Measurements from ENCODE around the gene MYO3B. TPM values are rescaled to one million over a fixed set of nuclear protein-coding genes. Genes with fewer than 3 reads are reported as not detected.
"Not testable (repeated sequence)": the region's sequence is repeated elsewhere in the genome, so short reads cannot be mapped to it uniquely, and the experiment has no call there.

Gene MYO3B
- total and polyA plus RNA-seq, 8 donors, result 0.38 to 1.3 (median 0.52) TPM

GRCh38 chr2:170208967-170209366, 31.0 kb downstream of the MYO3B start:
- TF ChIP-seq, protein P1, sequence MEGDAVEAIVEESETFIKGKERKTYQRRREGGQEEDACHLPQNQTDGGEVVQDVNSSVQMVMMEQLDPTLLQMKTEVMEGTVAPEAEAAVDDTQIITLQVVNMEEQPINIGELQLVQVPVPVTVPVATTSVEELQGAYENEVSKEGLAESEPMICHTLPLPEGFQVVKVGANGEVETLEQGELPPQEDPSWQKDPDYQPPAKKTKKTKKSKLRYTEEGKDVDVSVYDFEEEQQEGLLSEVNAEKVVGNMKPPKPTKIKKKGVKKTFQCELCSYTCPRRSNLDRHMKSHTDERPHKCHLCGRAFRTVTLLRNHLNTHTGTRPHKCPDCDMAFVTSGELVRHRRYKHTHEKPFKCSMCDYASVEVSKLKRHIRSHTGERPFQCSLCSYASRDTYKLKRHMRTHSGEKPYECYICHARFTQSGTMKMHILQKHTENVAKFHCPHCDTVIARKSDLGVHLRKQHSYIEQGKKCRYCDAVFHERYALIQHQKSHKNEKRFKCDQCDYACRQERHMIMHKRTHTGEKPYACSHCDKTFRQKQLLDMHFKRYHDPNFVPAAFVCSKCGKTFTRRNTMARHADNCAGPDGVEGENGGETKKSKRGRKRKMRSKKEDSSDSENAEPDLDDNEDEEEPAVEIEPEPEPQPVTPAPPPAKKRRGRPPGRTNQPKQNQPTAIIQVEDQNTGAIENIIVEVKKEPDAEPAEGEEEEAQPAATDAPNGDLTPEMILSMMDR (IDR thresholded peaks at IDR 0.05), result no peak
- no peak for ATAC-seq
- H3K27ac ChIP-seq, result no peak overlapping the region
- no peaks in the 10 kb centered on the region for H3K36me3 ChIP-seq
- no peaks in the 10 kb centered on the region for H3K4me1 ChIP-seq
- WGBS, 2 donors, result 68 to 78% methylated on average over 2 of the region's 2 CpGs
- H3K27me3 ChIP-seq, result no peaks in the 10 kb centered on the region
- no peaks in the 10 kb centered on the region for H3K9me3 ChIP-seq
- no peak overlapping the region for H3K4me3 ChIP-seq
- intact Hi-C loops (cut with DNase I), result no loop called here
- FAIRE-seq, result no peak
- no peak for DNase-seq

- no peaks in the 10 kb centered on the region for H3K4me1 ChIP-seq
- FAIRE-seq (no peak), ATAC-seq (no peak), DNase-seq (no peak)
- H3K9me3 ChIP-seq, result no peaks in the 10 kb centered on the region
- no peak overlapping the region for H3K4me3 ChIP-seq
- TF ChIP-seq, protein P1 (IDR thresholded peaks at IDR 0.05), result no peak
- H3K36me3 ChIP-seq, result no peaks in the 10 kb centered on the region
- no peaks in the 10 kb centered on the region for H3K27me3 ChIP-seq
- WGBS, 2 donors, result 55 to 56% methylated on average over 14 of the region's 14 CpGs
- intact Hi-C loops (cut with DNase I), result no loop called here
- no peak overlapping the region for H3K27ac ChIP-seq
Measured at GRCh38 chr2:170212625-170213280, 34.8 kb downstream of the MYO3B start.

GRCh38 chr2:170213281-170213625, 35.3 kb downstream of the MYO3B start:
- DNase-seq; H3K27me3 ChIP-seq; H3K4me1 ChIP-seq; intact Hi-C loops (cut with DNase I); H3K36me3 ChIP-seq; FAIRE-seq; H3K9me3 ChIP-seq; H3K4me3 ChIP-seq; ATAC-seq; H3K27ac ChIP-seq: not testable (repeated sequence)
- WGBS, 2 donors, result 40 to 41% methylated on average over 10 of the region's 10 CpGs

GRCh38 chr2:170213651-170214050, 35.7 kb downstream of the MYO3B start:
- H3K4me3 ChIP-seq, result no peak overlapping the region
- FAIRE-seq (no peak), ATAC-seq (no peak), DNase-seq (no peak)
- WGBS, 2 donors, result 18 to 29% methylated on average over 2 of the region's 2 CpGs
- H3K27me3 ChIP-seq, result no peaks in the 10 kb centered on the region
- H3K4me1 ChIP-seq, result no peaks in the 10 kb centered on the region
- intact Hi-C loops (cut with DNase I), result no loop called here
- H3K9me3 ChIP-seq, result no peaks in the 10 kb centered on the region
- no peak overlapping the region for H3K27ac ChIP-seq
- TF ChIP-seq, protein P1 (IDR thresholded peaks at IDR 0.05), result no peak
- no peaks in the 10 kb centered on the region for H3K36me3 ChIP-seq

DNA sequence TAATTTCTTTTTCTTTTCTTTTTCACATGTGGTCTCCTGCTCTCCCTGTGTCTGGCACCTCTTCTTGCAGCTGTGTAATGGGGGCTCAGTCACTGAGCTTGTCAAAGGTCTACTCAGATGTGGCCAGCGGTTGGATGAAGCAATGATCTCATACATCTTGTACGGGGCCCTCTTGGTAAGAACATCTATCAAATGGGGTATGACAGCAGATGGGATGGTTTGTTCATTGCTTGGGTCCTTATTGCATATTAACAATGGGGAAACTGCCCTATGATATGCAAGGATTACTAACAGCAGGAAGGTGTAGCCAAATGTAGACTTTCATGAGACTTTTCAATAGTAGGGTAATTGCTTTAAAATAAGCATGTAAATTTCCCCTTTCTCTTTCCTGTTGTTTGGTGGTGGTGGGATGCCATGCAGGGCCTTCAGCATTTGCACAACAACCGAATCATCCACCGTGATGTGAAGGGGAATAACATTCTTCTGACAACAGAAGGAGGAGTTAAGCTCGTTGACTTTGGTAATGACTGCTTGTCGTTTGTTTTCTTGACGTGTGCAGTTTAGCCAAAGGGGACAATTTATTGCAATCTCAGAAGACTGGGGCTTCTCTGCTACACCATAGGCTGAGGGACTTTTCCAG, 36.5 kb downstream of the MYO3B start:
- H3K4me1 ChIP-seq, result no peaks in the 10 kb centered on the region
- no peak overlapping the region for H3K27ac ChIP-seq
- TF ChIP-seq, protein P1 (IDR thresholded peaks at IDR 0.05), result no peak
- no peaks in the 10 kb centered on the region for H3K36me3 ChIP-seq
- no peak for DNase-seq
- no peaks in the 10 kb centered on the region for H3K9me3 ChIP-seq
- intact Hi-C loops (cut with DNase I), result no loop called here
- H3K27me3 ChIP-seq, result no peaks in the 10 kb centered on the region
- WGBS, 2 donors, result 60 to 70% methylated on average over 7 of the region's 7 CpGs
- no peak for FAIRE-seq
- no peak for ATAC-seq
- H3K4me3 ChIP-seq, result no peak overlapping the region

Data from pancreas (tissue), 10 donors.